Stimulated activated naive B cell treated with anti-CD40 and anti-IgM and Interleukin-4, amounts not matched to agents 10 μg/mL and 1 μg/mL and 100 μg/mL, for 72 hours (primary cell): ENCODE measurements around the gene PLSCR5.

Experiments used
- ATAC-seq, 2 donors: fragments of 150-1000 bp; cut with Tn5 transposase; replicated peaks; 2 replicates each; pipeline ENCODE4 v1.10.0; 2021; ENCODE audit warnings: moderate library complexity in 1 of 2
- DNase-seq: peaks from one replicate; pipeline ENCODE4 v3.0.0; 2021
- H3K27ac Mint-ChIP-seq: one replicate; pipeline ENCODE4 v1.8.0; 2022; ENCODE audit warnings: mild to moderate bottlenecking, mixed read lengths
- H3K27me3 Mint-ChIP-seq, 2 donors: one replicate each; pipeline ENCODE4 v1.8.0; 2022; ENCODE audit warnings: mixed read lengths in 2 of 2
- H3K36me3 Mint-ChIP-seq, 2 donors: one replicate each; pipeline ENCODE4 v1.8.0; 2022; ENCODE audit warnings: mixed read lengths in 2 of 2, mild to moderate bottlenecking in 1 of 2
- H3K4me1 Mint-ChIP-seq, 2 donors: one replicate each; pipeline ENCODE4 v1.8.0; 2022; ENCODE audit warnings: mixed read lengths in 2 of 2, mild to moderate bottlenecking in 1 of 2
- H3K4me3 Mint-ChIP-seq, 2 donors: one replicate each; pipeline ENCODE4 v1.8.0; 2022; ENCODE audit warnings: mild to moderate bottlenecking in 2 of 2, mixed read lengths in 2 of 2, moderate library complexity in 1 of 2
- H3K9me3 Mint-ChIP-seq, 2 donors: one replicate each; pipeline ENCODE4 v1.8.0; 2022; ENCODE audit warnings: mixed read lengths in 2 of 2, mild to moderate bottlenecking in 1 of 2

Gene PLSCR5

DNA sequence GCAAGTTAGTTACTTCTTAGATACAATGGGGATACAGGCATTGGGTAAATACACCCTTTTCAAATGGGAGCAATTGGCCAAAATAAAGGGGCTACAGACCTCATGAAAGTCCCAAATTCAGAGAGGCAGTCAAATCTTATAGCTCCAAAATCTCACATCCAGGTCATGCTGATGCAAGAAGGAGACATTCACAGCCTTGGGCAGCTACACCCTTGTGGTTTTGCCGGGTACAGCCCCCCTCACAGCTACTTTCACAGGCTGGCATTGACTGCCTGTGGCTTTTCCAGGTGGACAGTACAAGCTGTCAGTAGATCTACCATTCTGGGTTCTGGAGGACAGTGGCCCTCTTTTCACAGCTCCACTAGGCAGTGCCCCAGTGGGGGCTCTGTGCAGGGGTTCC, 43.3 kb downstream of the PLSCR5 start:
- H3K27ac Mint-ChIP-seq, result no peak overlapping the region
- no peaks in the 10 kb centered on the region for H3K36me3 Mint-ChIP-seq
- ATAC-seq (no peak), DNase-seq (no peak)
- H3K4me3 Mint-ChIP-seq, result no peak overlapping the region
- no peaks in the 10 kb centered on the region for H3K27me3 Mint-ChIP-seq
- no peaks in the 10 kb centered on the region for H3K4me1 Mint-ChIP-seq
- peaks cover 0 to 6% of the 10 kb centered on the region in 2 donors for H3K9me3 Mint-ChIP-seq

DNA sequence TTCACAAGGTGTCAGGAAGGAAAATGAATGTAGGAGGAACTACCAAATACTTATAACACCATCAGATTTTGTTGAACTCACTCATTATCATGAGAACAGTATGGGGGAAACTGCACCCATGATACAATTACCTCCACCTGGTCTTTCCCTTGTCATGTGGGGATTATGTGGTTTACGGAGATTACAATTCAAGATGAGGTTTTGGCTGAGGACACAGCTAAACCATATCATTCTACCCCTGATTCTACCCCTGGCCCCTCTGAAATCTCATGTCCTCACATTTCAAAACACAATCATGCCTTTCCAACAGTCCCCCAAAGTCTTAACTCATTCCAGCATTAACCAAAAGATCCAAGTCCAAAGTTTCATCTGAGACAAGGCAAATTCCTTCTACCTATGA, 43.7 kb downstream of the PLSCR5 start:
- Mint-ChIP-seq H3K9me3 (peaks cover 0 to 6% of the 10 kb centered on the region in 2 donors), H3K27ac (no peak overlapping the region), H3K4me1 (no peaks in the 10 kb centered on the region), H3K36me3 (no peaks in the 10 kb centered on the region), H3K4me3 (no peak overlapping the region), H3K27me3 (no peaks in the 10 kb centered on the region)
- ATAC-seq (no peak), DNase-seq (no peak)

DNA sequence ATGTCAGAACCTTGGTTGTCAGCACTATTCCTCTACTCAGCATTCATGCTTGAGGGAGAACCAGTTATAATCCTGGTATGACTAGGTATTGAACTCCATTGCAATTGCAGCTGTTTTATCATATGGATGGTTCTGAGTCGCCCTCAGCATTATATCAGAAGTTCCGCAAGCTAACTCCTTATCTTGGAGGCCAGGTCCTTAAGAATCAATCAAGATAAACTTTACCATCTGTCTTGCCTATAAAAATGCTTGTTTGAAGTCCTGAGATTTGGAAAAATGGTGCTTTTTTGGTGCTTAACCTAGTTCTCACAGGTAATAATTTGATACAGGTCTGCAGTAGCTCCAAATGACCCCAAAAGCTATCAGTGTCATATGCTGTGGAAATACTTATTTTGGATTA, 44.5 kb downstream of the PLSCR5 start:
- H3K27me3 Mint-ChIP-seq, result no peaks in the 10 kb centered on the region
- no peaks in the 10 kb centered on the region for H3K4me1 Mint-ChIP-seq
- no peak overlapping the region for H3K4me3 Mint-ChIP-seq
- ATAC-seq (no peak), DNase-seq (no peak)
- H3K36me3 Mint-ChIP-seq, result no peaks in the 10 kb centered on the region
- no peak overlapping the region for H3K27ac Mint-ChIP-seq
- peaks cover 0 to 6% of the 10 kb centered on the region in 2 donors for H3K9me3 Mint-ChIP-seq

DNA sequence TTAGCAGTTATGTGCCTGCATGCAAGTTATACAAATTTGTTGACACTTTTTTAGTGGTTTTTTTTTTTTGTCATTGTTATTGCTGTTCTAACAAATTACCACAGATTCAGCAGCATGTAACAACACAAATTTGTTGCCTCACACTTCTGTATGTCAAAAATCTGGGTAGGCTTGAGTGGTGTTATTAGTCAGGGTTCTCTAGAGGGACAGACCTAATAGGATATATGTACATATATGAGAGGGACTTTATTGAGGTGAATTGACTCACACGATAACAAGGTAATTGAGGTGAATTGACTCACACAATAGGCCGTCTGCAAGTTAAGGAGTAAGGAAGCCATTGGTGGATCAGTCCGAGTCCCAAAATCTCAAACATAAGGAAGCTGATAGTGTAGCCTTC, 45.8 kb downstream of the PLSCR5 start:
- Mint-ChIP-seq H3K4me1 (no peaks in the 10 kb centered on the region), H3K4me3 (no peak overlapping the region), H3K36me3 (no peaks in the 10 kb centered on the region), H3K27ac (no peak overlapping the region), H3K9me3 (peaks cover 0 to 6% of the 10 kb centered on the region in 2 donors), H3K27me3 (no peaks in the 10 kb centered on the region)
- no peak for DNase-seq
- ATAC-seq, result no peak

DNA sequence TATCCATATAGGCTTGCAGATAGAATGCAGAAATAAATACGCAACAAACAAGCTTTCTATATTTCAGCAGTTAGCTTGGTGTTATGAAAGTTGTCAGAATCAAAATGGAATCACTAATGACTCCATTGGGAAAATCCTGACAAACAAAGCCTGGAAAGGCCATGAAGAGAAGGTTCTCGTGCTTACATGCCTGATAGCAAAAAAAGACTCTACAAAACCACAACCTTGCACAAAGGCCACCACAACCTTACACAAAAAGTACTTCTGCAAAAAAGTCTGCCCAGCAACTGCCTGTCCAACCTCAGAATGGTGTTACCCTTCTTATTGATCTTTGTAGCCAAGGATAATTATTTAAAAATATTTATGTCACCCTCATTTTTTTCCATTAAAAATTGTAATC, 46.4 kb downstream of the PLSCR5 start:
- ATAC-seq, result no peak
- DNase-seq, result no peak
- Mint-ChIP-seq H3K27me3 (no peaks in the 10 kb centered on the region), H3K9me3 (peaks cover 0 to 6% of the 10 kb centered on the region in 2 donors), H3K4me3 (no peak overlapping the region), H3K4me1 (no peaks in the 10 kb centered on the region), H3K36me3 (no peaks in the 10 kb centered on the region), H3K27ac (no peak overlapping the region)

DNA sequence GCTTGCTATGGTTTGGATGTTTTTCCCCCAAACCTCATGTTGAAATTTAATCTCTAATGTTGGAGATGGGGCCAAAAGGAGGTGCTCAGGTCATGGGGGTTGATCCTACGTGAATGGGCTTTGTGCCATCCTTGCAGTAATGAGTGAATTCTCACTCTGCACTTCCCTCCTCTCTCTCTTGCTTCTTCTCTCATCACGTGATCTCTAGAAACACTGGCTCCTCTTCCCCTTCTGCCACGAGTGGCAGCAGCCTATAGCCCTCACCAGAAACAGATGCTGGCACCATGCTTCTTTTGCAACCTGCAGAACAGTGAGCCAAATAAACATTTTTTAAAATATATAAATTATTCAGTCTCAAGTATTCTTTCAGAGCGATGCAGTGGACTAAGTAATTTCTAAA, 47.4 kb downstream of the PLSCR5 start:
- Mint-ChIP-seq H3K27ac (no peak overlapping the region), H3K36me3 (no peaks in the 10 kb centered on the region), H3K27me3 (no peaks in the 10 kb centered on the region), H3K4me1 (no peaks in the 10 kb centered on the region), H3K9me3 (peaks cover 0 to 2% of the 10 kb centered on the region in 2 donors), H3K4me3 (no peak overlapping the region)
- DNase-seq (no peak), ATAC-seq (no peak)

DNA sequence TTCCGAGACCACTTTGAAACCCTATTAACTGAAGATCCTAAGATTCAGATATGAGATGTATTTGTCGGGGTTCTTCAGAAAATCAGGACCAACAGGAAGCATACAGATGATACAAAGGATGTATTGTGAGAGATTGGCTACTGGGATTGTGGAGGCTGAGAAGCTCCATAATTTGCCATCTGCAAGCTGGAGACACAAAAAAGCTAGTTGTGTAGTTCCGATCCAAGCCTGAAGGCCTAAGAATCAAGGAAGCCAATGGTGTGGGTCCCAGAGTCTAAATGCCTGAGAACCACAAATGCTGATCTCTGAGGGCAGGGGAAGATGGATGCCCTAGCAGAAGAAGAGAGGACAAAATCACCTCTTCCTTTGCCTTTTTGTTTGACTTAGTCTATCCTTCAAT, 49.8 kb downstream of the PLSCR5 start:
- H3K4me1 Mint-ChIP-seq, result peaks cover 0 to 9% of the 10 kb centered on the region in 2 donors
- H3K4me3 Mint-ChIP-seq, result no peak overlapping the region
- H3K36me3 Mint-ChIP-seq, result no peaks in the 10 kb centered on the region
- H3K27ac Mint-ChIP-seq, result no peak overlapping the region
- H3K27me3 Mint-ChIP-seq, result no peaks in the 10 kb centered on the region
- DNase-seq, result no peak
- no peak for ATAC-seq
- no peaks in the 10 kb centered on the region for H3K9me3 Mint-ChIP-seq

DNA sequence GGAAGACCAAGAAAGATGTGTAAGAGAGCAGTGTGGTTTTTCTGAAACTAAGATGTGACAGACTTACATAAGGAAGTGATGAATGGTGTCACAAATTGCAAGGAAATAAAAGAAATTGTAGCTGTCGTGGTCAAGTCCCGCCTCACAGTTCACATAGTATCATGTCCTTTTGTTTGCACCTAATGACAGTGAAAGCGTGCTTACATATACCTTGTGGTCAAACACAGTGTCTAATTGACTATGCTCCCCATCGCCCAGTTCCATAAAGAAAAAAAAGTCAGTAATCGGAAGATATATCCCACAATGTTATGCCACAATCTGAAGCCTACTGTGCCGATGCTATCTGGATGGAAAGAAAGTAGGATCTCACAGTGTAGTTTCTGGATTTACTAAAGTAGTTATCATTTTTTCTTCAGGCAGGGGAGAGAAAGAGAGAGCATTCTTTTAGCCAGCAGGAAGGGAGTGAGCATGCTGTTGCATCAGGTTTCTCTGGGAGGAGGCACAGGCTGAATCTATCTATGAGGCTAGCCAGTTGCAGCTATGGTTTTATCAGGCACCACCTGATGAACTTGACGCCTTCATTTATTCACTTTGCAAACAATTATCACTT, 50.9 kb downstream of the PLSCR5 start:
- Mint-ChIP-seq H3K4me3 (no peak overlapping the region), H3K27ac (no peak overlapping the region), H3K27me3 (no peaks in the 10 kb centered on the region), H3K36me3 (no peaks in the 10 kb centered on the region), H3K9me3 (no peaks in the 10 kb centered on the region), H3K4me1 (peaks cover 2 to 17% of the 10 kb centered on the region in 2 donors)
- ATAC-seq, result peak in 1 of 2 donors; percentile 12
- DNase-seq, result no peak

DNA sequence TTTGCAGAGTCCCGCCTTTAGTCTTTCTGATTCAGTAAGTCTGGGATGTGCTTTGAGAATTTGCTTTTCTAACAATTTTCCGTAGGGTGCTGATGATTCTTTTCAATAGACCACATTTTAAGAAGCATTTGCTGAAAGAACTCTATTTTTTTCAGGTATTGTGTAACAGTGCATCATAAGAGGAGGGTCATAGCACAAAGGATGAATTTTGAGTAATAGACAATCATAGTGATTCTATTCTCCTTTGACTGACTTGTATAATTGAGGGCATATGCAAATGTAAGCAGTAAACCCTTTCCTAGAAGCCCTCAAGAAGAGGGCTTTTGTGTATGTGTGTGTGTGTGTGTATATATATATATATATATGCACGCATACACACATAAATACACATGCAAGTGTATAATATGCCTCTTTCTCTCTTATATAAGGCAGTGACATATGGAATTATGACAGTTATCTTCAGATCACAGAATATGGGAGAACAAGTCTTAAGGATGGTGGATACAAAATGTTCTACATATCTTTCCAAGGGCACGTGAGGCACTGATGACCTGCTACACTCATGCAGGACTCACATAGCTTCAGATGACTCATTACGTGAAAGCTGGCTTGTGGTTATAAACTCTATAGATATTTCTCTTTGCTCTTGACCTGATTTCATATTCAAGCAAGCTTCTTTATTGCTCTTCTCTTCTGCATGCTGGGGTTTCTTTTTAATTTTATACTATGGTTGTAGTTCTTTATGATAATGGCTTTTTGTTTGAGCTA, 54.2 kb downstream of the PLSCR5 start:
- Mint-ChIP-seq H3K36me3 (no peaks in the 10 kb centered on the region), H3K4me1 (peaks cover 7 to 27% of the 10 kb centered on the region in 2 donors), H3K27me3 (no peaks in the 10 kb centered on the region), H3K4me3 (no peak overlapping the region), H3K9me3 (no peaks in the 10 kb centered on the region), H3K27ac (no peak overlapping the region)
- no peak for DNase-seq
- peak; percentile 75 to 83 for ATAC-seq

DNA sequence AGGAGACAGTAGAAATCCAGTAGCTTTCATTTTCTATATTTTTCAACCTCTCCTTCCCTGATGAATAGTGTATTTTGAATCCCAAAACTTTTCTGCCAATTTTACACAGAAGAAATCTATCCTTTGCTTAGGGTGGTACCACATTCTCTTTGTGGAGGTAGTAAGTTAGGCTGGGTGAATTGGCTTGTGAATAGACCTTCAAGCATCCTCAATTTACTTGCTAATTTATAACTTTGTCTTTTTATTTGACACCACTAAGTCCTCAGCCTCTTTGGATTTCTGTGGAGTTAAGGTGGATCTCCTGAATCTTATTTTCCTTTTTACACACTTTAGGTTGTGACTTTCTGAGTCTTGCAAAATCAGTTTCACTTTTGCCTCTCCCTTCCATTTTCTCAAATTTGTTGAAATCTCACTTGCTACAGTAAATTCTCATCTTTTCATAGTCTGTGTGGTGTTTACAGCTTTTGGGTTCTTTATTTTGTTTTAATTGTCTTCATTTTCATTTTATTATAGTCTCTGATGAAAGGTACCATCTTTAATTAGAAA, 55.0 kb downstream of the PLSCR5 start:
- no peak overlapping the region for H3K27ac Mint-ChIP-seq
- no peak overlapping the region for H3K4me3 Mint-ChIP-seq

DNA sequence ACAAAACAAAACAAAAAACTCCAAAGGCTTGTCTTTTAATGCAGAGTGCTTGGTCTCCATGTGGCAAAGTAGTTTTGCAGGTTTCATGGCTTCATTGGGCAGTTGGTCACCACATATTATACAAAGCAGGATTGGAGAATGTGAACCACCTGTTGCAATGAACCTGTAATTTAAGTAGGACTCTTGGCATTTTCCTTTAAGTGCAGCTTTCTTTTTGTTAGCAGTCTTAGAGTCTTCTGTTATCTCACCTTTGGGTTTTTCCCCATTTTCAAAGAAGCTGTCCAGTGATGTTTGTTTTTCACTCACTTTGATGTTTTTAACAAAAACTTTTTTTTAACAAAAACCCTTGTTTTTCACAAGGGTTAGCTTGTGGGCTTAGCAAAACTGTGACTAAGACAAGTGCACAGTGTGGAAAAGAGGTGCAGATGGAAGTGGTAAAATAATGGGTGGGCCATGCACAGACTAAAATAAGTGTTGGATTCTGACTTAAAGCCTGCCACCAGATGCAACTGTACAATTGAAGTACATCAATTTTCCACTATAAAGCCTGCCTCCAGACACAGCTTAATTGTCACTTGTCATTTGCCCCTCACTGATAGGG, 57.8 kb downstream of the PLSCR5 start:
- no peak overlapping the region for H3K4me3 Mint-ChIP-seq
- no peaks in the 10 kb centered on the region for H3K36me3 Mint-ChIP-seq
- DNase-seq (no peak), ATAC-seq (no peak)
- no peak overlapping the region for H3K27ac Mint-ChIP-seq
- no peaks in the 10 kb centered on the region for H3K27me3 Mint-ChIP-seq
- peaks cover 20 to 51% of the 10 kb centered on the region in 2 donors for H3K4me1 Mint-ChIP-seq
- no peaks in the 10 kb centered on the region for H3K9me3 Mint-ChIP-seq

More for the DNA sequence above, 55.0 kb downstream of the PLSCR5 start:
- Mint-ChIP-seq H3K27me3 (no peaks in the 10 kb centered on the region), H3K9me3 (no peaks in the 10 kb centered on the region), H3K36me3 (no peaks in the 10 kb centered on the region), H3K4me1 (peaks cover 7 to 27% of the 10 kb centered on the region in 2 donors)
- ATAC-seq (no peak), DNase-seq (no peak)

DNA sequence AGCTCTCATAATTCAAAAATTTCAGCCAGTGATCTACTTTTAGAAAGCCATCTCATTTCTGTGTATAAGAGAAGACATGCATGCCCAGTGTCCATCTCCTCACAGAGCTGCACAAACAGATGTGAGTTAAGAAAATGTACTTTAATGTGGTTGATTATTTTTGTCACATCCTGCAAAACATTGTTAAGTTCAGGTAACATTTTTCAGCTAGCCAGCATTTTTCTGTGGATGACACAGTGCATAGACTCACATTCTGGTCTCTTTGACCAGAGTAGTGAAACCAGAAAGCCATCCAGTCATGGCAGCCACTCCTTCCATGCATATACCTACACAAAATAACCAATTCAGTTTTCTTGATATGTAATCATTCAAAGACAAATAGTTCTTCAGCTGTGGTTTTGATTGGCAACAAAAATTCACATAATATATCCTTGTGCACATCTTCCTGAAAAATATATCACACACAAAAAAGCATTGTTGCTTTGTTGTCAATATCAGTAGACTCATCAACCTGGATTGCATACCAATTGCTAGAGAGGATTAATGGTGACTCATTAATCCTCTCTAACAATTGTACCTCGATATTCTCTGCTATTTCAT, 58.7 kb downstream of the PLSCR5 start:
- ATAC-seq (no peak), DNase-seq (no peak)
- Mint-ChIP-seq H3K36me3 (no peaks in the 10 kb centered on the region), H3K4me3 (no peak overlapping the region), H3K27ac (no peak overlapping the region), H3K27me3 (no peaks in the 10 kb centered on the region), H3K9me3 (no peaks in the 10 kb centered on the region), H3K4me1 (peaks cover 23 to 55% of the 10 kb centered on the region in 2 donors)

DNA sequence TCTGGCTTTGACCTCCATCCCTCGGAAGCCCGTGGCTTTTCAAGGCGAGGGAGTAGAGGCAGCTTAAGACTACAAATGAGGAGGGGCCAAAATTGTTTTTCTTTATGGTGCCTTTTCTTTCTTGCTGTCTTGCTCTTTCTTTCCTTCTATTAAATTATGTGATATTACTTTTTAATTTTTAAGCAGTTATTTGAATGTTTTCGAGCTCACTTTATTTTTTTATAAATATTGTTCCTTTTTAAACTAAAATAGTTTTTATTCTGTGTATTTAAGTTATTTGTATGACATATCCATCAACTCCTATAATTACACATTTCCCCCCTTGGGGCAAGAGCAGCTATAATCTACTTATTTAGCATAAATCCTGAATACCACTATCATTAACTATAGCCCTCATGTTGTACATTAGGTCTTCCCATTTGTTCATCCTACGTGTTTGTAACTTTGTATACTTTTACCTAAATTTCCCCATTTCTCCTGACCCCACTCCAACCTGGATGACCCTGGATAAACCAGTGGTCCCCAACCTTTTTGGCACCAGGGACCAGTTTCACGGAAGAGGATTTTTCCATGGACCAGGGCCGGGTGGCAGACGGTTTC, 60.1 kb downstream of the PLSCR5 start:
- Mint-ChIP-seq H3K36me3 (no peaks in the 10 kb centered on the region), H3K4me1 (peaks cover 28 to 55% of the 10 kb centered on the region in 2 donors), H3K27ac (peak overlapping the region; percentile 96), H3K27me3 (no peaks in the 10 kb centered on the region), H3K9me3 (no peaks in the 10 kb centered on the region), H3K4me3 (peak overlapping the region; percentile 89 to 94)
- ATAC-seq (no peak), DNase-seq (no peak)
